CD4-positive, alpha-beta T cell treated with Interferon alpha-2 for 1 hour (primary cell): ENCODE results near the gene ORC6.

Source experiments
- DNase-seq, 2 donors: peaks; one replicate each; pipeline ENCODE4 v3.0.0-alpha.2; 2020 to 2022

ORC6 gene

DNA sequence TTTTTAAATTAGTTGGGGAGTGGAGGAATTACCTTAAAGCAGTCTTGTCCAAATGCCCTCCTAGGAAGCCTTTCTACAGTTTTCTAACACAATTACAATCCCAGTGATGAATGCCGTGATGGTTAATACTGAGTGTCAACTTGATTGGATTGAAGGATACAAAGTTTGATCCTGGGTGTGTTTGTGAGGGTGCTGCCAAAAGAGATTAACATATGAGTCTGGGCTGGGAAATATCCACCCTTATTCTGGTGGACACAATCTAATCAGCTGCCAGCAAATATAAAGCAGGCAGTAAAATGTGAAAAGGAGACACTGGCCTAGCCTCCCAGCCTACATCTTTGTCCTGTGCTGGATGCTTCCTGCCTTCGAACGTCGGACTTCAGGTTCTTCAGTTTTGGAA, 12.2 kb downstream of the ORC6 start:
- no peak for DNase-seq

DNA sequence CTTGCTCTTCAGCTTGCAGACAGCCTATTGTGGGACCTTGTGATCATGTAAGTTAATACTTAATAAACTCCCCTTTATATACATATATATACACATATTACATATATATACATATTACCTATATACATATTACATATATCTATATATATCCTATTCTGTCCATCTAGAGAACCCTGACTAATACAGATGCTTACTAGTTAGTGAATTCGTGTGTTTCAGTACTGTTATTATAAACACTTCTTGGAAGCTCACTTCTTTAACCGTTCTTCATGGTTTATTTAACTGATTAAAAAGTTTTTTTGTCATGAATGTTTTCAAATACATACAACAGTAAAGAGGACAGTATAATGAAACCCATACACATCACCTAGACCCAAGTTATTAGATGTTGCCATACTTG, 12.6 kb downstream of the ORC6 start:
- DNase-seq, result no peak

DNA sequence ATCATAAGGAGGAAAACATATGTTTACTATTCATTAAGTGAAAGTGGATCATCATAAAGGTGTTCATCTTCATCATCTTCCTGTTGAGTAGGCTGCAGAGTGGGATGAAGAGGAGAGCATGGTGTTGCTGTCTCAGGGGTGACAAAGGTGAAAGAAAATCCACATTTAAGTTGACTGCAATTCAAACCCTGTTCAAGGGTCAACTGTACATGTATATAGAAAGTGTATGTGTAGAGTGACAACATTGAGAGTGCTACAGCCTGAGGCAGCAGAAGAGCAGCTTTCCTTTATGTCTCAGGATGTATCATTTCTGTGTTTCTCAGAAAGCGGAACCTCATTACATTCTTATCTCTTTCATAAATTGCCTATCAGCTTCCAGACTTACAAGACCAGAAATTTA, 17.2 kb downstream of the ORC6 start:
- DNase-seq, result no peak

DNA sequence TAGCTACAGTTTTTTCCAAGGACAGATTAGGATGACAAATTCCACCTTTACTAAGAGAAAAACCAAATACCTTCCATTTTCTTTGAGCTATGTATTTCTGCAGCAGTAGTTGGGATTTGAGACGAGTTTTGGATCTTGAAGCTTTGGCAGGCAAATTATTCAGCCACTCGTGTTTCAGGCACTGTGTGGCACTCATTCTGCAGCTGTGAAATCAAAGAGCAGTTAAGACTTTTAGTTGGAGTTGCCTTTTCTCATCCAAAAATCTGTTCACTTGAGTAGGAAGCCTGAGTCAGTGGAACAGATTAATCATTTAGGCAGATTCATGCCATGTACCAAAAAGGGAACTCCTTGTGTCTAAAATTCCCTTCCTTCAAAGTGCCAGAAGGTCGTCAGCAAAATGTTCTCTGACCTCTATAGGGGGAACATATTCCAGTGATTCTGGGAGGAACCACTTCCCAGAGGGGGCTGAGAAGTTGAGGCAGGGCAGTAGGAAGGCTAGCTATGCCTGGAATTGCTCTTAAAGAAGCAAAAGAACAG, 20.1 kb downstream of the ORC6 start:
- DNase-seq, result no peak

DNA sequence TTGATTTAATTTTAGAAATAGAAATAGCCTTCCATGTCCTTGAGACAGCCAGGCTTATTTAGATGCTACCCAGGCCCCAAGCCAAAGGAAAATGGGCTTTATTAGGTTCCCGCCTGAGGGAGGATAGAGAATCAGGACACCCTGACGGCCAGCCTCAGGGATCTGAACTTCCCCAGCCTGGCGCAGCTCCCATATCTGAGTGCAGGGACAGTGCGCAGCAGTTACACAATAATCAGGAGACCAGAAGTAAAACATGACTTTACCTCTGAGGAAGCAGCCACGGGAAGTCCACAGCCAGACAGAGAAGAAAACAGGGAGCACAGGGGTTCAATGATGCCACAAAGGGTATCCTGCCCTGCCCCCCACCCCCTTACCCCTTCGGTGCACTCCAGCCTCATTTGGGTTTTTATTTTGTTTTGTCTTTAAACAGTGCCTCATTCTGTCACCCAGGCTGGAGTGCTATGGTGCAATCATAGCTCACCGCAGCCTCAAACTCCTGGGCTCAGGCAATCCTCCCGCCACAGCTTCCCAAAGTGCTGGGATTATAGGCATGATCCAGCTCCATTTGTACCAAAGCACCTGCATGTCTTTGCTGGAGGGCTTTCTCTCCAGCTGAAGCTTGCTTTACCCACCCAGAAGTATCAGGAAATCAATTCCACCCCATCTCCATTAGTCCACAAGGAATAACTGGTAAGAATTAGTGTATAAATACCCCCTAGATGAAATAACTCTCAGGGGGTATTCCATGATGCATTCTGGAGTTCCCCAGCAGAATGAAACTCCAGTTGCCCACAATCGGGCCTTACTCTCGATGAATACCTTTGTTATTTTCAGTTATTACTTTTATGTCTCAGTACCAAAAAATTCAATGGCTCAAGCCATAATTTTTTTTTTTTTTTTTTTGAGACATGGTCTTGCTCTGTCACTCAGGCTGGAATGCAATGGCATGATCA, 21.9 kb downstream of the ORC6 start:
- no peak for DNase-seq

DNA sequence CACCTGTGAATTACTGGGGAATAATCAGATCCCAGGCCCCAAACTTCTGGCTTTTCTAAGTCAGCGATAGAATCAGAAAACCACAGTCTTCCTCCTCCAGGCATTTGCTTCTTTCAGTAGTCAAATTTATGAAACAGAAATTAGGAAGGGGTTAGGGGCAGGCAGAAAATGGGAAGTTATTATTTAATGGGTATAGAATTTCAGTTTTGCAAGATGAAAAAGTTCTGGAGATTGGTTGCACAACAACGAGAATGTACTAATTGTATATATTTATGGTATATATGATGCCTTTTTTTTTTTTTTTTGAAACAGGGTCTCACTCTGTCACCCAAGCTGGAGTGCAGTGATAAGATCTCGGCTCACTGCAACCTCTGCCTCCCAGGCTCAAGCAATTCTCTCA, 23.5 kb downstream of the ORC6 start:
- DNase-seq, result no peak

DNA sequence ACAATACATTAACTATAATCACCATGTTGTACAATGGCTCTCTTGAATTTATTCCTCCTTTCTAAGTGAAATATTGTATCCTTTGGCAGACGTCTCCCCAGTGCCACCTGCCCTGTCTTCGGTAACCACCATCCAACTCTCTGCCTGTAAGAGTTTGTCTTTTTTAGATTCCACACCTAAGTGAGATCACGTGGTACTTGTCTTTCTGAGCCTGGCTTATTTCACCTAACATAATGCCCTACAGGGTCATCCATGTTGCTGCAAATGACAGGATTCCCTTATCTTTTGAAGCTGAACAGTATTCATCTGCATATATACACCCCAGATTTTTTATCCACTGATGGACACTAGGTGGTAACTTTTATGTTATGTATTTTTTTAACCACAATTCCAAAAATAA, 24.2 kb downstream of the ORC6 start:
- DNase-seq, result no peak

DNA sequence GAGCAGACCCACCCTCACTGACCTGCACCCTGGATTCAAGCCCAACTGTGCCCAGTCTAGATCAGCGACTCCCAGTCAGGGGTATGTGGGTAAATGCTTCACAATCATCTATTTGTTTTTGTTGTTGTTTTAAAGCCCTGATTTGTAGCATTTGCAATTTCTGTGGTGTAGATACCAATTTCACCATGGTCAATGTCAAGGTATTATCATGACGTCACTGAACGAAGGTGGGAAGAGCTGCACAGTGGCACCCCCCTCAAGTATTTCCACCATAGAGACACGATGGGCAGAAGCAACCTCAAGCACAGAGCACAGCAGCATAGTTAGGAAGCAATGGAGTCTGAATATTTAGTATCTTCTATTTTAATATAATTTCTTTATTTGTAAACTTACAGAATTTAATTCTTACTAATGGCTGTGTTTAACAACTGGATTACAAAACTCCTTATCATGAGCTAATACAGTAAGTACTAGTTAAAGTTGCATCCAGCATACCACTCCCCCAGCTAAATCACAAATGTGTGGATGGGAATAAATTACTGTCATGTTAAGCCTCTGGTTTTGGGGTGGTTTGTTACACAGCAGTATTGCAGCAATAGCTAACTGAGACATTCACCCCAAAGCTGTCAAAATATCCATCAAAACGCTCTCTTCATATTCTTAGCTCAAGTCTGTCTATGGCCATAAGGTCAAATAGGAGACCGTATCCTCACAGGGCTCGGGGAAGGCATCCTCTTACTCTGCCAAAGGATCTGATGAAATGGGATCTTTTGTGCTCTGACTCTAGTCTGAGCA, 25.5 kb downstream of the ORC6 start:
- no peak for DNase-seq

DNA sequence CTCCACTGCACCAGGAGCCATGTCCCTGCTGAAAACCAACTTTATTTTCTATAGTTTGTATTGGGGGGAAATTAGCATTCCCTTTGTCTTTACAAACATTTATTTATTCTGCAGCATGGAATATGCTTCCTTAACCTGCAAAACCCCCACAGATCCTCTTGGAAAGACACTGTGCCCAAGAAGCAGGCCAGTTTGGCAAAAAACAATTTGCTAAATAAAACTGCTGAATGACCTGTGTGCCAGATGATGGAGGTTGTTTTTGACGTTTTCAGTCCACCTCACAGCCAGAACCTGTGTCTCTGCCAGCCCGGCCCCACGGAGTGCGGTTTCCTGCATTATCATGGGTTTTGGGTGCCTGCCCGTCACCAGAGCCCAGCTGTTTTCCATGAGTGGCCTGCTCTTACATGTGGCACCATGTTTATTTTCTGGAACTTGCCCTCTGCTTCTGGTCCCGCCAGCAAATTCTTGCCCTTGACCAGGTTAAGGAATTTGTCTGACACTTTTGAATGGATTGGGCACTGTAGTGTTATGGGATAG, 26.4 kb downstream of the ORC6 start:
- no peak for DNase-seq

DNA sequence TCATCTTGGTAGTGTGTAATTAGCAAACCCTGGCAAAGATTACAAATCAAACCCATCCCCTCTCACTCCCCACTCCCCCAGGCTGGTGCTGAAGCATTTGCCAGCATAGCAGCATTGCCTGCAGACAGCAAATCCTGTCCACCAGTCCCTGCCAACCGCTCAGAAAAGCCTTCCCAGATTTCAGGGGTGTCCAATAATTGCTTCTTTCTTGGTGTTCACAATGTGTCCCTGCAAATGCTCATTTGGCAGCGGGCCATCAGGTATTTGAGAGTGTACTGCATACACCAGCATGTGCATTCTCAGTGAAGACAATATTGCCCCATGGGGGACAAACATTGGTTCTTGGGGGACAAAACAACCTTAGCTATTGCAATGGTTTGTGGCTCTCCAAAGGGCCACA, 28.2 kb downstream of the ORC6 start:
- DNase-seq, result no peak

DNA sequence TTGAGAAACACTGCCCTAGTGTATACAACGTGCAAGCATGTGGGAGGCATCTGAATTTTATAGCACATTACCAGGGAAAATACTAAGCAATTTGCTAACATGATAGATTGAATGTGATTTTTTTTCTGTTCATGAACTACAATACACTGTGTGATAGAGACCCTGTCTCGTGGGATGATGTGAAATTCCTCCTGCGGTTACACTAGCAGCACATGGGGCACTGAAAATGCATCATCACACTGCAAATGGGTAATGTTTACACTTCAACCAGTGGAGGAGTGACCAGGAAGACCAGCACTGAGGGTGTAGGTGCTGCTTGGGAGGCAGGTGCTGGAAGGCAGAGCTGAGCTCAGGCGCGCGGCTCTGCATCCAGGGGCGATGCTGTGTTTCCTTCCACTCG, 28.8 kb downstream of the ORC6 start:
- DNase-seq, result no peak

DNA sequence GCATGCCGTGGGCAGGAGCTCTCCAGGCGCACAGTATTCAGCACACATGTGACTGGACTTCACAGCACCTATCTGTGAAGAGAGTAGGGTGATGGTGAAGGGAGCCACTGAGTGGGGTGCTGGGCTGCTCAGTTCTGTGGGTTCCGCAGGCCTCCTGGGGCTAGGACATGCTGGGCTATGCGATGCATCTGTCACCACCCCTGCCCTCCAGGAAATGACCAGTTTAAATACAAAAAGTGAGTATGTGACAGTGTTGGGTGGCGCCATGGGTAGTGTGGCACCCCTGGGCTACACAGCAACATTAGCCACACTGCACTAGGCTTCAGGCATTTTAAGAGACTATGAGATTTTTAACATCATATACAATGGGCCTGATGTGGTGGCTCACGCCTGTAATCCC, 30.1 kb downstream of the ORC6 start:
- no peak for DNase-seq

DNA sequence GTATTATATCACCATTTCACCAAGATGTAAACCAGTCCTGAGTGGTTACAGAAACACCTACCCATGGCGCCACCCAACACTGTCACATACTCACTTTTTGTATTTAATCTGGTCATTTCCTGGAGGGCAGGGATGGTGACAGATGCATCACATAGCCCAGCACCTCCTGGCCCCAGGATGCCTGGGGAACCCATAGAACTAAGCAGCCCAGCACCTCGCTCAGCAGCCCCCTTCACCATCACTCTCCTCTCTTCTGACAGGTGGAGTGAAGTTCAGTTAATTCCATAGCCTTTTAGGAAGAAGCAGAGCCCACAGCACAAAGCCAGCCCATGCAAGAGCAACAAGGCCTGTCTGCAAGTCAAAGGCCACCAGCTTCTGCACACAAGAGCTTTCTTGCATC, 31.2 kb downstream of the ORC6 start:
- no peak for DNase-seq

DNA sequence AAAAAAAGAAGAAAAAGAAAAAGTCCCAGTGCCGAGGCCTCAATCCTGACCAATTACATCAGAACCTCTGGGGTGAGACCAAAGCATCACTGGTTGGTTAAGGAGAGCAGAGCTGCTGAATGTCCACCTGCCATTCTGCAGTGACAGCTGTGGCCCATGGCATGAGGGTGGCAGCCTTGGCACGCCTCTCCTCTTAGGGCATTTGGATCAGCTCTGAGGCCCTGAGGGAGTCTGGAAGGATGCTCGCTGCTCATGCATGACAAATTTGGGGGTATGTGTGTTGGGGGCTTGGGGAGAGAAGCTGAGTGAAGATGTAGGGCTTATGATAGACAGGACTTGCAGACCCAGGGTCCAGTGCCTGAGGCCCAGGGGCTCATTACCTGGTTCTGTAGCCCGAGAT, 32.4 kb downstream of the ORC6 start:
- no peak for DNase-seq

DNA sequence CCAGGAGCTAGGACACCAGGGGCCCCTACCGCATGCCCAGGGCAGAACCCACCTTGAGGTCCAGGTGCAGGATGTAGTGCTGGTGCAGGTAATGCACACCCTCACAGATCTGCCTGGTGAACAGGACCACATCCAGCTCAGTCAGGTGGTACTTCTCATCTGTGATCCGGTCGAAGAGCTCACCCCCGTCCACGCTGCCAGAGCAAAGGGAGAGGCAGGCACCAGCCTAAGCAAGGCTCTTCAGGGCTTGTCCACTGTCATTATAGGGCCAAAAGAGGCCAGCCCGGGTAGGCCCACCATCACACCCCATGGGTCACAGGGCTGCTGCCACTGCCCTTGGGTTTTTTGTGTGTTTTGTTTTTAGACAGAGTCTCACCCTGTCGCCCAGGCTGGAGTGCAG, 37.7 kb downstream of the ORC6 start:
- DNase-seq, result no peak

DNA sequence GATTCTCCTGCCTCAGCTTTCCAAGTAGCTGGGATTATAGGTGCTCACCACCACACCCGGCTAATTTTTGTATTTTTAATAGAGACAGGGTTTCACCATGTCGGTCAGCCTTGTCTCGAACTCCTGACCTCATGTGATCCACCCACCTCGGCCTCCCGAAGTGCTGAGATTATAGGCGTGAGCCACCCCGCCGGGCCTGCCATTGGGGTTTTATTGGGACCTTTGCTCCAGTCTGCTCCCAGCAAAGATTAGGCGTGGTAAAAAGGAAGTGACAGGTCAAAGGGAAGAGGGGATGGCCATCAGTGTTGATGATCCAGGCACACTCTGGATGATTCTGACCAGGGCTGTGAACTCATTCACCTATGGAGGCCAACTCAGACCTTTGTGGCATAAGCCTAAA, 38.2 kb downstream of the ORC6 start:
- DNase-seq, result no peak

DNA sequence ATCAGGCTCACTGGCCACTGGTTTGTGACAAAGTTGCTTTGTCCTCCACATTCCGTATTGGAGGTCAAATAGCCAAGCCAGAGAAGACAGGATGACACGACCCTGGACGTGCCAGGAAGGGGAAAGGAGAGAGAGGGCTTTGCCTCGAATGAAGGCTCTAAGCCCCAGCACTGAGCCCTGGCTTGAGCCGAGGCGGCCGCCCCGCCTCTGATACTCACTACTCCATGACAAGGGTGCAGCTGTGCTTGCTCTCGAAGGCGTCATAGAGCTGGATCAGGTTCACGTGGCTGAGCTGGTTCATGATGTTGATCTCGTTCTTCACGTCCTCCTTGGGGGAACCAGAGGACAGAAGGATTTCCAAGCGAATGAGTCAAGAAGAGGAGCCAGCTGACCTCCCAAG, 39.3 kb downstream of the ORC6 start:
- DNase-seq, result no peak

DNA sequence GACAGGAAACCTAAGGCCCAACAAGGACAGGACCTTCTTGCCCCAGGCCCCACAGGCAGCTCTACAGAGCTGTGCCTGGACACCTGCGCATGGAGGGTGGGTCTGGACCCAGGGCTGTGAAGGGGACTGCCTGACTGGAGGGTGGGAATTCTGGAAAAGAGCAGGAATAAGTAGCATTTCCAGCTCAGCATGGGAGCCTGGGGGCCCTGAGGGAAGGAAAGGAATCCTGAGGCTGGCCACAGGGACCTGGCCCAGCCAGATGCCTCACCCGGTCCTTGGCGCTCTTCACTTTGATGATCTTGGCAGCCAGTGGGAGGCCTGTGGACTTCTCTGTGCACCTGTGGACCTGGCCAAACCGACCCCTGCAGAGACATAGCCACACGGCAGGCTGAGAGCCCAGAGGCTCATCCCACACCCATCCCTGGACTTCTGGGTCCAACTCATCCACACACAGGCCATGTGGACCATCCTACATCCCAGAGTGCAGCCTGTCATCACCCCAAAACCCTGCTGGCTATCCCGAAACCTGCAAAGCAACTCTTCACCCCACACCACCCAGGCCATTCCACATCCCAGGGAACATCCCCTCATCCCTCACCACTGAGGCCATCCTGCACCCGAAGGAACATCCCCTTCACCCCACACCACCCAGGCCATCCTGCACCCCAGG, 40.0 kb downstream of the ORC6 start:
- DNase-seq, result no peak

DNA sequence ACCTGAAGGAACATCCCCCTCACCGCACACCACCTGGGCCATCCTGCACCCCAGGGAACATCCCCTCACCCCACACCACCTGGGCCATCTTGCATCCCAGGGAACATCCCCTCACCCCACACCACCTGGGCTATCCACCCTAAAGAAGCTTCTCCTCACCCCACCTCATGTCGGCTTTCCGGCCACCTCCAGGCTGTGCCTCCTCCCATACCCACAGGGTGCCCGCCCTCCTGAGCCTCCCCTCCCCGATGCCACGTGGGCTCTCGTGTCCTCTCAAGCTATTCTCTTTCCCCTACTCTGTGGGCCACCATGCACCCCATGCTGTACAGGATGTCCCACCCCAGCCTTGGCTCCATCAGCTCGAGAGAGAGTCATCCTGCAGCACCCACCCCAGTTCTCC, 40.7 kb downstream of the ORC6 start:
- DNase-seq, result no peak

DNA sequence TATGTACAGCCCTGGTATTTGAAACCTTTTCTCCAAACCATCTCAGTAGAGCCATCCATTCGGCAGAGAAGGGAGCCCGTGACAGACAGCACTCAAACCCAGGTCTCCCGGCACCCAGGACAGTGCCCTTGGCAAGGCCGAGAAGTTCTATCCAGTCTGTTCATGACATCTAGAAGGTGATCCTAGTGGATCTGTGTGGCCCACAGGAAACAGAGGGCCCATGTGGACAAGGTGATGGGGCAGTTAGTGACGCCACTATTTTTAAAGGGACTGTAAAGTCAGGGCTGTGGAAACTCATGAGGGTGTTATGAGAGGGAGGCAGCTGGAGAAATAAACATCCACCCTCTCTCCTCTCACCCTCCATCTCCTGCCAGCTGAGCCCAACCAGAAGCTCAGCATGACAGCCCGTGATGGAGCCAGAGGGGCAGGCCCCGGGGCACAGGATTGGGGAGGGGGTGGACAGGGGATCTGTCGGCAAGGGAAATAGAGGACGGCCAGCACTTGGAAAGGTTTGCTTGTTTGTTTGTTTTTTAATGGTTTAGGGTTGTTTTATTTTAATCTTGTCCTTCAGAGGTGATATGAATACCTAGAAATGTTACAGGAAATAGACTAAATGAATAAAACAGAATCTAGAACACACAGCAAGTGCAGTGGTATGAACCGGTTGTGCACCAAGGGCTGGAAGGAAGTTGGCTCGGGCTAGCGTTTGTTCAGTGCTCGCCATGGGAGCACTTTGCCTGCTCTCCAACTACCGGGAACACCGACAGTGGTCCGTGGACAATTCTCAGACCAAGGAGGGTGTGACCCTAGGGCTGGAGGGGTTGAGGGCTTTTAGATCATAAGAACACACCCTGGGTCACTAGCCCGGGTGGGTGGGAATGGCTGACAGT, 41.6 kb downstream of the ORC6 start:
- no peak for DNase-seq

DNA sequence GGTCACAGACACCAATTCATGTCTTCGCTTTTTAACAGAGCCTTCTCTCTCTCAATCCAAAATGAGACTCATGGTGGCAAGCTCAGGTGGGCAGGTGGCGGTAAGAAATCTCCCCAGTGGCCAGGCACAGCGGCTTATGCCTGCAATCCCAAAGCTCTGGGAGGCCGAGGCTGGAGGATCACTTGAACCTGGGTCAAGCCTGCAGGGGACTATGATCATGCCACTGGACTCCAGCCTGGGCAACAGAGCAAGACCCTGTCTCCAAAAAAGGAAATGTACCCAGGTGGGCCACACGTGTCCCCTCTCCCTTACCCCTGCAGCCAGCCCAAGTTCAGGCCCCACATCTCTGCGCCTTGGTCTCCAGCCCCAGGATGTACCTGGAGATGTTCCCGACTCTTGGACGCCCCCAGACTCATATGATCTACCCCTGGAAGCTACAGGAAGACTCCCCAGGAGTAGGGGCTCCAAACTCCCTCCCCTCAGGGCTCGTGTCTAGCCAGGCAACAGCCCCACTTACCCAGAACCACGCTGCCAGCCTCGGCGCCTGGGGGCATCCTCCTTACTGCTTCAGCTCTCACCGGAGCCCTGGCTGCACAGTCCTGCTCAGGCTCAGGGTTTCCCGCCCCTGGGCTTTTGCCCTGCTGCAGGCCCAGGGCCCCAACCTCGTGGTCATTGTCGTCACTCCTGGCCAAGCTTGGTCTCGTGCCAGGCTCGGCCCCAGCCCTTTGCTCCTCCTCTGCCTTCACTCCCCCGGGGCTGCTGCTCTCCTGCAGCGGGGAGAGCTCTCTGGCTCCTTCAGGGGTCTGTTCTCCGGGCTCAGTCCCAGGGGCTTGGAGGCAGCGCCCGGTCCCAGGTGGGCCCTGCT, 42.5 kb downstream of the ORC6 start:
- DNase-seq, result no peak
